GM10847 (cell line): ENCODE data around the gene SRSF3.

Experiments used
- POLR2A ChIP-seq: IDR thresholded peaks from 2 replicates; pipeline ENCODE4 v1.6.1; 2011; ENCODE audit not compliant: insufficient read length; ENCODE audit errors: extremely low read depth

Gene SRSF3

GRCh38 chr6:36649701-36650484, 55.7 kb downstream of the SRSF3 start:
- TF ChIP-seq POLR2A = no peak

- TF ChIP-seq POLR2A = no peak
Observed at GRCh38 chr6:36650848-36651478, 56.8 kb downstream of the SRSF3 start.

GRCh38 chr6:36651659-36652379, 57.7 kb downstream of the SRSF3 start:
- no peak for TF ChIP-seq POLR2A
